SK-N-SH (cell line): Measurements from ENCODE around the gene MAN2A2. TPM values are rescaled to one million over a fixed set of nuclear protein-coding genes. Genes with fewer than 3 reads are reported as not detected.

ENCODE experiments used
- CTCF ChIA-PET: fragments of 300-600, 350-600 bp; formaldehyde crosslinking; extraction: SDS; loops from one replicate; lab custom pipeline; 2021; lab: Yijun Ruan, JAX
- POLR2A ChIA-PET: fragments of 350-600 bp; sonication (Branson Sonifier 250); formaldehyde crosslinking; extraction: SDS; loops from one replicate; lab custom pipeline; 2020; ENCODE audit warnings: antibody characterized with exemption, inconsistent platforms; lab: Yijun Ruan, JAX
- DNase-seq: peaks from one replicate; pipeline ENCODE4 v3.0.0; 2012
- H2AFZ ChIP-seq: fragments of 200-600 bp; sonication (generic); 2 replicates; pipeline ENCODE4 v1.8.1; 2016; ENCODE audit warnings: antibody characterized with exemption, mild to moderate bottlenecking, low read depth
- H3F3A ChIP-seq: fragments of 200-600 bp; sonication (generic); replicated peaks from 2 replicates; pipeline ENCODE3; 2016; ENCODE audit warnings: antibody characterized with exemption, mild to moderate bottlenecking; ENCODE audit not compliant: insufficient read depth
- H3K27ac ChIP-seq, 2 experiments: fragments of 200-500 bp in 1 of 2; fragments of 200-600 bp in 1 of 2; sonication (Bioruptor generic) in 1 of 2; sonication (generic), shearing (Covaris generic) in 1 of 2; 2 replicates each; pipeline versions ENCODE4 v1.5.1 to v1.6.1; 2014 to 2016; ENCODE audit warnings: low read depth in 2 of 2, inconsistent platforms in 1 of 2, low read length in 1 of 2, mild to moderate bottlenecking in 1 of 2, mixed read lengths in 1 of 2
- H3K27me3 ChIP-seq: fragments of 200-600 bp; sonication (generic), shearing (Covaris generic); 2 replicates; pipeline ENCODE4 v1.6.1; 2016; ENCODE audit warnings: mixed run types; ENCODE audit not compliant: insufficient read depth
- H3K36me3 ChIP-seq, 2 experiments: fragments of 200-500 bp in 1 of 2; fragments of 200-600 bp in 1 of 2; sonication (Bioruptor generic) in 1 of 2; sonication (generic) in 1 of 2; replicated peaks in 1 of 2; 2 replicates each; pipeline versions ENCODE3 to v1.5.1; 2014 to 2016; ENCODE audit warnings: low read length in 1 of 2, mild to moderate bottlenecking in 1 of 2; ENCODE audit not compliant: insufficient read depth in 2 of 2, control insufficient read depth in 1 of 2
- H3K4me1 ChIP-seq, 2 experiments: fragments of 200-500 bp in 1 of 2; fragments of 200-600 bp in 1 of 2; sonication (Bioruptor generic) in 1 of 2; sonication (generic), shearing (Covaris generic) in 1 of 2; 2 replicates each; pipeline versions ENCODE4 v1.5.1 to v1.6.1; 2014 to 2016; ENCODE audit warnings: low read depth in 1 of 2, low read length in 1 of 2, mixed run types in 1 of 2; ENCODE audit not compliant: insufficient read depth in 2 of 2, control insufficient read depth in 1 of 2
- H3K4me2 ChIP-seq: fragments of 200-600 bp; sonication (generic), shearing (Covaris generic); 2 replicates; pipeline ENCODE4 v1.6.1; 2017; ENCODE audit warnings: mixed run types
- H3K4me3 ChIP-seq, 2 experiments: fragments of 200-500 bp in 1 of 2; fragments of 200-600 bp in 1 of 2; sonication (Bioruptor generic) in 1 of 2; sonication (generic), shearing (Covaris generic) in 1 of 2; 2 replicates each; pipeline versions ENCODE4 v1.5.1 to v1.8.1; 2014 to 2016; ENCODE audit warnings: low read depth in 2 of 2, inconsistent platforms in 1 of 2, low read length in 1 of 2, mild to moderate bottlenecking in 1 of 2, mixed read lengths in 1 of 2, moderate library complexity in 1 of 2
- H3K79me2 ChIP-seq: fragments of 200-600 bp; sonication (generic); 2 replicates; pipeline ENCODE4 v1.8.1; 2017; ENCODE audit warnings: mild to moderate bottlenecking; ENCODE audit not compliant: insufficient read depth
- H3K9ac ChIP-seq: fragments of 200-600 bp; sonication (generic); 2 replicates; pipeline ENCODE4 v1.6.1; 2017; ENCODE audit warnings: mixed run types
- H3K9me2 ChIP-seq: fragments of 200-600 bp; sonication (generic); 2 replicates; pipeline ENCODE4 v1.6.1; 2017; ENCODE audit warnings: mixed run types
- H3K9me3 ChIP-seq: fragments of 200-600 bp; sonication (generic); 2 replicates; pipeline ENCODE4 v1.6.1; 2017; ENCODE audit warnings: mixed run types, mild to moderate bottlenecking, moderate library complexity
- H4K20me1 ChIP-seq: fragments of 200-600 bp; sonication (generic); 2 replicates; pipeline ENCODE4 v1.6.1; 2017; ENCODE audit warnings: mild to moderate bottlenecking, mixed run types; ENCODE audit not compliant: insufficient read depth
- CHD2 ChIP-seq: fragments of 150-350 bp; IDR thresholded peaks from 2 replicates; pipeline ENCODE4 v1.6.1; 2018; ENCODE audit warnings: low read length; ENCODE audit not compliant: partially characterized antibody
- ELF1 ChIP-seq: IDR thresholded peaks from 2 replicates; pipeline ENCODE4 v1.4.0; 2012
- EP300 ChIP-seq, 2 experiments: IDR thresholded peaks; 2 replicates each; pipeline versions ENCODE4 v1.4.0 to v1.6.1; 2012; ENCODE audit warnings: borderline replicate concordance in 1 of 2, low read depth in 1 of 2, low read length in 1 of 2
- GABPA ChIP-seq: IDR thresholded peaks from 2 replicates; pipeline ENCODE4 v1.4.0; 2012; ENCODE audit warnings: low read depth, mild to moderate bottlenecking
- IRF3 ChIP-seq: fragments of 150-350 bp; IDR thresholded peaks from 2 replicates; pipeline ENCODE4 v1.6.1; 2016; ENCODE audit warnings: mild to moderate bottlenecking, low read depth, low read length
- MAX ChIP-seq: IDR thresholded peaks from 2 replicates; pipeline ENCODE4 v1.4.0; 2012; ENCODE audit warnings: low read depth
- MEF2A ChIP-seq: IDR thresholded peaks from 2 replicates; pipeline ENCODE4 v1.4.0; 2012; ENCODE audit warnings: low read depth, borderline replicate concordance
- NRF1 ChIP-seq: IDR thresholded peaks from 2 replicates; pipeline ENCODE4 v1.6.1; 2012; ENCODE audit warnings: low read depth, mild to moderate bottlenecking, low read length
- RCOR1 ChIP-seq: fragments of 150-350 bp; IDR thresholded peaks from 2 replicates; pipeline ENCODE4 v1.6.1; 2017; ENCODE audit warnings: antibody characterized with exemption, low read length
- SMC3 ChIP-seq: IDR thresholded peaks from 2 replicates; pipeline ENCODE4 v1.6.1; 2012; ENCODE audit warnings: low read depth, low read length, improper control_type of control experiment
- TAF1 ChIP-seq: IDR thresholded peaks from 2 replicates; pipeline ENCODE4 v1.6.1; 2012; ENCODE audit warnings: low read depth, mild to moderate bottlenecking, low read length, moderate library complexity, borderline replicate concordance
- TCF12 ChIP-seq: IDR thresholded peaks from 2 replicates; pipeline ENCODE4 v1.4.0; 2012
- WGBS: methylation state at CpG from one replicate; pipeline ENCODE4 v1.1.6; 2017; ENCODE audit warnings: low lambda C conversion rate; 5-methylcytosine and 5-hydroxymethylcytosine counted together
- polyA plus RNA-seq, 3 experiments: library from polyadenylated mRNA; depleted of rRNA; stranded (reverse); fragments of >200 nt; gene quantifications; 2 replicates each; pipeline ENCODE4 v1.2.3, GENCODE V29; 2012
- TF ChIP-seq, protein P1 (sequence below): fragments of 150-350 bp; IDR thresholded peaks from 2 replicates; pipeline ENCODE4 v1.6.1; 2017; ENCODE audit warnings: antibody characterized with exemption, low read length, low read depth, borderline replicate concordance

MAN2A2 gene
- polyA plus RNA-seq, 1 of the 3 experiments (the other 2 are of a cell fraction), result 35.0 TPM

GRCh38 chr15:90859234-90860131 is 43.6 kb upstream of the MAN2A2 start:
- Histone ChIP-seq H3K4me1 (no peaks in the 10 kb centered on the region), H3F3A (peaks cover 5% of the 10 kb centered on the region), H3K36me3 (no peaks in the 10 kb centered on the region), H3K9ac (no peak overlapping the region), H2AFZ (no peak overlapping the region), H3K9me2 (no peaks in the 10 kb centered on the region), H3K27me3 (no peaks in the 10 kb centered on the region), H3K79me2 (no peaks in the 10 kb centered on the region), H3K4me2 (no peak overlapping the region), H3K27ac (no peak overlapping the region), H4K20me1 (no peaks in the 10 kb centered on the region), H3K9me3 (no peaks in the 10 kb centered on the region), H3K4me3 (no peak overlapping the region)
- CTCF ChIA-PET, result interaction anchor here (0.7 kb wide), 1 partner anchor 8 kb away, joined by 3 read pairs; no protein-coding TSS in a partner anchor
- DNase-seq, result no peak
- POLR2A ChIA-PET, result no interaction called here
- TF ChIP-seq EP300 (IDR thresholded peaks at IDR 0.05; ENCODE audit: borderline replicate concordance in 1 of 2, low read depth in 1 of 2, low read length in 1 of 2), result no peak
- no peak for TF ChIP-seq SMC3
- no peak for TF ChIP-seq IRF3
- TF ChIP-seq TAF1, result no peak
- TF ChIP-seq, protein P1, sequence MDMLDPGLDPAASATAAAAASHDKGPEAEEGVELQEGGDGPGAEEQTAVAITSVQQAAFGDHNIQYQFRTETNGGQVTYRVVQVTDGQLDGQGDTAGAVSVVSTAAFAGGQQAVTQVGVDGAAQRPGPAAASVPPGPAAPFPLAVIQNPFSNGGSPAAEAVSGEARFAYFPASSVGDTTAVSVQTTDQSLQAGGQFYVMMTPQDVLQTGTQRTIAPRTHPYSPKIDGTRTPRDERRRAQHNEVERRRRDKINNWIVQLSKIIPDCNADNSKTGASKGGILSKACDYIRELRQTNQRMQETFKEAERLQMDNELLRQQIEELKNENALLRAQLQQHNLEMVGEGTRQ, result no peak
- TF ChIP-seq MAX, result no peak
- no peak for TF ChIP-seq GABPA
- TF ChIP-seq MEF2A, result no peak
- no peak for TF ChIP-seq NRF1
- no peak for TF ChIP-seq RCOR1
- TF ChIP-seq TCF12, result no peak
- TF ChIP-seq ELF1, result no peak
- 81% methylated on average over 10 of the region's 10 CpGs for WGBS

DNA sequence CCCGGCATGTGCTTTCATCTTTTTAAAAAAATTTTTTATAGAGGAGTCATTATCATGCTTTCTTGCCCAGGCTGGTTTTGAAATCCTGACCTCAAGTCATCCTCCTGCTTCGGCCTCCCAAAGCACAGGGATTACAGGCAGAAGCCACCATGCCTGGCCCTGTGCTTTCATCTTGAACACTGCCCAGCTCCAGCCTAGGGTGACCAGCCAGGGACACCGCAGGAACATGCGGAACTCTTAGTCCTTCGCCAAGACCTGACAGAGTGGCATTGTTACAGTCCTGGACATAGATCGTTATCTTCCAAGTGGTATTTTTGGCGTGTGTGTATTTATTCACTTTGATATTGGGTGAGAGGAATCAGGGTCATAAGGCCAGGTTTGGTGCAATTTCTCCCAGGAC is 42.7 kb upstream of the MAN2A2 start:
- H3K9ac ChIP-seq, result no peak overlapping the region
- H3K4me3 ChIP-seq, result no peak overlapping the region
- H3K27me3 ChIP-seq, result no peaks in the 10 kb centered on the region
- H2AFZ ChIP-seq, result no peak overlapping the region
- H3K79me2 ChIP-seq, result no peaks in the 10 kb centered on the region
- CTCF ChIA-PET, result interaction anchor here (0.7 kb wide), 1 partner anchor 9 kb away, joined by 3 read pairs; no protein-coding TSS in a partner anchor
- H3K4me1 ChIP-seq, result no peaks in the 10 kb centered on the region
- no peak for TF ChIP-seq SMC3
- TF ChIP-seq CHD2, result no peak
- no peak overlapping the region for H3K27ac ChIP-seq
- POLR2A ChIA-PET, result no interaction called here
- no peaks in the 10 kb centered on the region for H3K9me2 ChIP-seq
- WGBS, result 86% methylated on average over 7 of the region's 7 CpGs
- H3F3A ChIP-seq, result peaks cover 5% of the 10 kb centered on the region
- DNase-seq, result no peak
- H3K4me2 ChIP-seq, result no peak overlapping the region
- H3K9me3 ChIP-seq, result no peaks in the 10 kb centered on the region
- H3K36me3 ChIP-seq, result no peaks in the 10 kb centered on the region
- H4K20me1 ChIP-seq, result no peaks in the 10 kb centered on the region
